HepG2 (cell line): ENCODE results near the gene DDTL. TPM values are rescaled to one million over a fixed set of nuclear protein-coding genes. Genes with fewer than 3 reads are reported as not detected.

Experiments
- ERF ChIP-seq: IDR thresholded peaks from 2 replicates; pipeline ENCODE4 v1.6.1; 2018; ENCODE audit warnings: missing biosample characterization, missing genetic modification reagents
- FOSL1 ChIP-seq: sonication (generic); formaldehyde crosslinking; IDR thresholded peaks from 2 replicates; pipeline ENCODE4 v1.9.0; 2021; ENCODE audit warnings: missing genetic modification reagents, borderline replicate concordance
- FOXK1 ChIP-seq: sonication (generic); formaldehyde crosslinking; IDR thresholded peaks from 2 replicates; pipeline ENCODE4 v1.4.0; 2020; ENCODE audit warnings: low read depth, missing genetic modification reagents, borderline replicate concordance
- HCFC1 ChIP-seq: fragments of 150-350 bp; IDR thresholded peaks from 2 replicates; pipeline ENCODE4 v1.6.1; 2014; ENCODE audit warnings: low read depth, low read length
- KAT8 ChIP-seq: IDR thresholded peaks from 2 replicates; pipeline ENCODE4 v1.6.1; 2016; ENCODE audit warnings: missing genetic modification reagents, missing compliant biosample characterization
- NCOA2 ChIP-seq: sonication (generic); formaldehyde crosslinking; IDR thresholded peaks from 2 replicates; pipeline ENCODE4 v1.8.0; 2022; ENCODE audit warnings: inconsistent platforms
- PAXIP1 ChIP-seq: sonication (generic); formaldehyde crosslinking; conservative IDR thresholded peaks from 2 replicates; pipeline ENCODE4 v1.4.0; 2020; ENCODE audit warnings: mild to moderate bottlenecking, missing genetic modification reagents, moderate library complexity
- PREB ChIP-seq: sonication (generic); formaldehyde crosslinking; IDR thresholded peaks from 2 replicates; pipeline ENCODE4 v1.4.0; 2020; ENCODE audit warnings: missing genetic modification reagents
- RAD51 ChIP-seq: fragments of 450-650 bp; IDR thresholded peaks from 2 replicates; pipeline ENCODE4 v1.6.1; 2016; ENCODE audit warnings: borderline replicate concordance
- ZBED4 ChIP-seq: sonication (generic); formaldehyde crosslinking; IDR thresholded peaks from 2 replicates; pipeline ENCODE4 v1.4.0; 2020; ENCODE audit warnings: missing genetic modification reagents, borderline replicate concordance
- ZBTB20 ChIP-seq: sonication (generic); formaldehyde crosslinking; IDR thresholded peaks from 2 replicates; pipeline ENCODE4 v1.8.1; 2023; ENCODE audit warnings: missing genetic modification reagents, low read depth, mild to moderate bottlenecking, borderline replicate concordance
- ZMAT3 ChIP-seq: sonication (generic); formaldehyde crosslinking; conservative IDR thresholded peaks from 2 replicates; pipeline ENCODE4 v1.7.0; 2021; ENCODE audit warnings: missing genetic modification reagents
- ZNF430 ChIP-seq: sonication (generic); formaldehyde crosslinking; IDR thresholded peaks from 2 replicates; pipeline ENCODE4 v1.9.0; 2021; ENCODE audit warnings: mild to moderate bottlenecking, missing genetic modification reagents
- ZNF687 ChIP-seq: sonication (generic); formaldehyde crosslinking; IDR thresholded peaks from 2 replicates; pipeline ENCODE4 v1.5.1; 2020; ENCODE audit warnings: mild to moderate bottlenecking, missing genetic modification reagents, moderate library complexity
- ZNF782 ChIP-seq: sonication (generic); formaldehyde crosslinking; IDR thresholded peaks from 2 replicates; pipeline ENCODE4 v1.4.0; 2020; ENCODE audit warnings: missing genetic modification reagents, mild to moderate bottlenecking, borderline replicate concordance
- ZNF816 ChIP-seq: sonication (generic); formaldehyde crosslinking; IDR thresholded peaks from 2 replicates; pipeline ENCODE4 v1.8.0; 2022; ENCODE audit warnings: missing genetic modification reagents, mild to moderate bottlenecking, borderline replicate concordance
- polyA plus RNA-seq, 8 experiments: library from polyadenylated mRNA; depleted of rRNA in 3 of 8; stranded (reverse) in 7 of 8; unstranded in 1 of 8; fragments of >200 nt; fragmentation: Illumina TruSeq in 4 of 8; extraction: Trizol in 4 of 8; gene quantifications; 2 replicates each; pipeline versions ENCODE4 v1.2.1 to v1.2.3, GENCODE V29; 2011 to 2016; ENCODE audit warnings: low read depth in 4 of 8, missing spikeins in 1 of 8, mixed read lengths in 1 of 8; ENCODE audit not compliant: insufficient read depth in 1 of 8
- total RNA-seq, 5 experiments: library from RNA; depleted of rRNA; stranded (reverse); fragments of >200 nt; fragmentation: Illumina TruSeq; extraction: Trizol; gene quantifications; 2 replicates each; pipeline ENCODE4 v1.2.3, GENCODE V29; 2016; ENCODE audit warnings: low read depth in 1 of 5

DDTL gene
- total and polyA plus RNA-seq, 2 of the 13 experiments (the other 11 are each of a cell fraction or from before 2014, with no cell fraction given): 0.31 TPM; not detected in 1

- TF ChIP-seq ZNF782 (CRISPR knock-in tag): no peak
- no peak for TF ChIP-seq ZNF816 (CRISPR knock-in tag)
- peak; percentile 52 for TF ChIP-seq PAXIP1 (CRISPR knock-in tag)
- no peak for TF ChIP-seq ZNF687 (CRISPR knock-in tag)
- TF ChIP-seq KAT8 (CRISPR knock-in tag): peak; percentile 60; the same call in 1 of the 2 replicates
- TF ChIP-seq HCFC1: no peak
- no peak for TF ChIP-seq RAD51
- no peak for TF ChIP-seq ZMAT3 (CRISPR knock-in tag)
- TF ChIP-seq ERF (CRISPR knock-in tag): no peak
- TF ChIP-seq FOXK1: no peak
- TF ChIP-seq ZBED4 (CRISPR knock-in tag): no peak
- TF ChIP-seq ZNF430 (CRISPR knock-in tag): no peak
- TF ChIP-seq PREB (CRISPR knock-in tag): no peak
- TF ChIP-seq NCOA2 (CRISPR knock-in tag): no peak
- no peak for TF ChIP-seq ZBTB20 (CRISPR knock-in tag)
- no peak for TF ChIP-seq FOSL1
Measured at GRCh38 chr22:24008381-24009226, 41.9 kb downstream of the DDTL start (continued).
